OCI-LY3 (cell line): ENCODE measurements around the gene USP22.

Experiments
- EZH2phosphoT487 ChIP-seq: fragments of 200-600 bp; shearing (Covaris generic); IDR thresholded peaks from 2 replicates; pipeline ENCODE4 v1.6.1; 2018; ENCODE audit warnings: antibody characterized with exemption, mixed run types, low read depth
- TF ChIP-seq, protein P1 (sequence below): fragments of 200-600, 300-600 bp; sonication (generic); IDR thresholded peaks from 2 replicates; pipeline ENCODE4 v1.5.1; 2014; ENCODE audit warnings: antibody characterized with exemption, low read length, low read depth

- TF ChIP-seq, protein P1, sequence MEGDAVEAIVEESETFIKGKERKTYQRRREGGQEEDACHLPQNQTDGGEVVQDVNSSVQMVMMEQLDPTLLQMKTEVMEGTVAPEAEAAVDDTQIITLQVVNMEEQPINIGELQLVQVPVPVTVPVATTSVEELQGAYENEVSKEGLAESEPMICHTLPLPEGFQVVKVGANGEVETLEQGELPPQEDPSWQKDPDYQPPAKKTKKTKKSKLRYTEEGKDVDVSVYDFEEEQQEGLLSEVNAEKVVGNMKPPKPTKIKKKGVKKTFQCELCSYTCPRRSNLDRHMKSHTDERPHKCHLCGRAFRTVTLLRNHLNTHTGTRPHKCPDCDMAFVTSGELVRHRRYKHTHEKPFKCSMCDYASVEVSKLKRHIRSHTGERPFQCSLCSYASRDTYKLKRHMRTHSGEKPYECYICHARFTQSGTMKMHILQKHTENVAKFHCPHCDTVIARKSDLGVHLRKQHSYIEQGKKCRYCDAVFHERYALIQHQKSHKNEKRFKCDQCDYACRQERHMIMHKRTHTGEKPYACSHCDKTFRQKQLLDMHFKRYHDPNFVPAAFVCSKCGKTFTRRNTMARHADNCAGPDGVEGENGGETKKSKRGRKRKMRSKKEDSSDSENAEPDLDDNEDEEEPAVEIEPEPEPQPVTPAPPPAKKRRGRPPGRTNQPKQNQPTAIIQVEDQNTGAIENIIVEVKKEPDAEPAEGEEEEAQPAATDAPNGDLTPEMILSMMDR, result no peak
- no peak for TF ChIP-seq EZH2phosphoT487
Measured at GRCh38 chr17:21013983-21014382, 28.8 kb downstream of the USP22 start.
